Upper lobe of right lung (tissue), 1 donor: ENCODE results near the gene ZNF441. TPM values are rescaled to one million over a fixed set of nuclear protein-coding genes. Genes with fewer than 3 reads are reported as not detected.

ENCODE experiments used
- ATAC-seq: fragments of 200-7000 bp; cut with Tn5 transposase; one replicate; pipeline ENCODE4 v1.9.1; 2020; ENCODE audit warnings: mild to moderate bottlenecking, moderate library complexity
- DNase-seq: peaks from one replicate; pipeline ENCODE4 v3.0.0-alpha.2; 2020
- H3K27ac ChIP-seq: fragments of 200-600 bp; one replicate; pipeline ENCODE4 v1.8.0; 2022
- H3K27me3 ChIP-seq: fragments of 200-600 bp; one replicate; pipeline ENCODE4 v1.8.0; 2022; ENCODE audit warnings: mild to moderate bottlenecking
- H3K36me3 ChIP-seq: fragments of 200-600 bp; one replicate; pipeline ENCODE4 v1.8.0; 2022
- H3K4me1 ChIP-seq: fragments of 200-600 bp; one replicate; pipeline ENCODE4 v1.8.0; 2022
- H3K4me3 ChIP-seq: fragments of 200-600 bp; one replicate; pipeline ENCODE4 v1.8.0; 2022; ENCODE audit warnings: mild to moderate bottlenecking
- H3K9me3 ChIP-seq: fragments of 200-600 bp; one replicate; pipeline ENCODE4 v1.8.0; 2022
- intact Hi-C: fragments of 100-400 bp; cut with DNase I; formaldehyde crosslinking; loops from one replicate; pipeline ENCODE4 v1.11.0; 2022
- total RNA-seq: library from RNA; stranded (reverse); fragmentation: NEBNext Ultra II Directional; extraction: Animal tissue kit (Norgen Biotek cat#: 25700); gene quantifications from one replicate; pipeline ENCODE4 v1.2.1, GENCODE V29; 2021
- TF ChIP-seq, protein P1 (sequence below): fragments of 200-600 bp; IDR thresholded peaks from one replicate; pipeline ENCODE4 v1.8.0; 2022; ENCODE audit warnings: antibody characterized with exemption
- donor health status: DM: no; HTN: yes; CAD: no; lungs with severe emphysema.

Gene ZNF441
- total RNA-seq, 1 donor from 2014 or later = 10.0 TPM

DNA sequence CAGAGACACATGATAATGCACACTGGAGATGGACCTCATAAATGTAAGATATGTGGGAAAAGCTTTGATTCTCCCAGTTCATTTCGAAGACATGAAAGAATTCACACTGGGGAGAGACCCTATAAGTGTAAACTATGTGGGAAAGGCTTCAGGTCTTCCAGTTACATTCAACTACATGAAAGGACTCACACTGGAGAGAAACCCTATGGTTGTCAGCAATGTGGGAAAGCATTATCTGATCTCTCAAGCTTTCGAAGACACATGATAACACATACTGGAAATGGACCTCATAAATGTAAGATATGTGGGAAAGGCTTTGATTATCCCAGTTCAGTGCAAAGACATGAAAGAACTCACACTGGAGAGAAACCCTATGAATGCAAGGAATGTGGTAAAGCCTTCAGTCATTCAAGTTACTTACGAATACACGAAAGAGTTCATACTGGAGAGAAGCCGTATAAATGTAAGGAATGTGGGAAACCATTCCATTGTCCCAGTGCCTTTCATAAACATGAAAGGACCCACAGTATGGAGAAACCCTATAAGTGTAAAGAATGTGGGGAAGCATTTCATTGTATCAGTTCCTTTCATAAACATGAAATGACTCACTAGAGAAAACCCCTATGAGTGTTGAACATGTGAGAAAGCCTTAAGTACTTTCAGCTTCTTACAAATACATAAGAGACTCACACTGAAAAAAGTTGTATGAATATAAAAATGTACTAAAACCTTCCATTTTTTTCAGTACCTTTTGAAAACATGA, 14.7 kb downstream of the ZNF441 start:
- H3K27me3 ChIP-seq = no peaks in the 10 kb centered on the region
- H3K27ac ChIP-seq = no peak overlapping the region
- no peak for ATAC-seq
- no peaks in the 10 kb centered on the region for H3K4me1 ChIP-seq
- H3K36me3 ChIP-seq = peaks cover 37% of the 10 kb centered on the region
- H3K4me3 ChIP-seq = no peak overlapping the region
- intact Hi-C loops = no loop called here
- no peak for DNase-seq
- TF ChIP-seq, protein P1, sequence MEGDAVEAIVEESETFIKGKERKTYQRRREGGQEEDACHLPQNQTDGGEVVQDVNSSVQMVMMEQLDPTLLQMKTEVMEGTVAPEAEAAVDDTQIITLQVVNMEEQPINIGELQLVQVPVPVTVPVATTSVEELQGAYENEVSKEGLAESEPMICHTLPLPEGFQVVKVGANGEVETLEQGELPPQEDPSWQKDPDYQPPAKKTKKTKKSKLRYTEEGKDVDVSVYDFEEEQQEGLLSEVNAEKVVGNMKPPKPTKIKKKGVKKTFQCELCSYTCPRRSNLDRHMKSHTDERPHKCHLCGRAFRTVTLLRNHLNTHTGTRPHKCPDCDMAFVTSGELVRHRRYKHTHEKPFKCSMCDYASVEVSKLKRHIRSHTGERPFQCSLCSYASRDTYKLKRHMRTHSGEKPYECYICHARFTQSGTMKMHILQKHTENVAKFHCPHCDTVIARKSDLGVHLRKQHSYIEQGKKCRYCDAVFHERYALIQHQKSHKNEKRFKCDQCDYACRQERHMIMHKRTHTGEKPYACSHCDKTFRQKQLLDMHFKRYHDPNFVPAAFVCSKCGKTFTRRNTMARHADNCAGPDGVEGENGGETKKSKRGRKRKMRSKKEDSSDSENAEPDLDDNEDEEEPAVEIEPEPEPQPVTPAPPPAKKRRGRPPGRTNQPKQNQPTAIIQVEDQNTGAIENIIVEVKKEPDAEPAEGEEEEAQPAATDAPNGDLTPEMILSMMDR = no peak
- H3K9me3 ChIP-seq = peaks cover 37% of the 10 kb centered on the region

DNA sequence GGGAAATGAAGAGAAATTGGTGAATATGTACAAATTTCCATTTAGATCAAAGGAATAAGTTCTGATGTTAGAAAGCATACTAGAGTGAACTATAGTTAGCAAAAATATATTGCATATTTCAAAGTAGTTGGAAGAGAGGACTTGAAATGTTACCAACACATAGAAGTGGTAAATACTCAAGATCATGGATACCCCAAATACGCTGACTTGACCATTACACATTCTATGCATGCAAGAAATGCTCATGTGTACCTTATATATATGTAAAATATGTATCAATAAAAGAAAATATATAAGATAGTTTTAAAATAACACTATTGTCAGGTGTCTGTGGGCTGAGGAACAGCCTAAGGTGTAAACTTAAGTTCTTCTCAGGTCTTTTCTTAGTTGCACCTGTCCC, 17.0 kb downstream of the ZNF441 start:
- H3K27ac ChIP-seq = no peak overlapping the region
- no peak for DNase-seq
- H3K4me1 ChIP-seq = no peaks in the 10 kb centered on the region
- H3K36me3 ChIP-seq = peaks cover 25% of the 10 kb centered on the region
- TF ChIP-seq, protein P1 = no peak
- intact Hi-C loops = no loop called here
- no peaks in the 10 kb centered on the region for H3K27me3 ChIP-seq
- H3K4me3 ChIP-seq = no peak overlapping the region
- ATAC-seq = no peak
- H3K9me3 ChIP-seq = peaks cover 33% of the 10 kb centered on the region

DNA sequence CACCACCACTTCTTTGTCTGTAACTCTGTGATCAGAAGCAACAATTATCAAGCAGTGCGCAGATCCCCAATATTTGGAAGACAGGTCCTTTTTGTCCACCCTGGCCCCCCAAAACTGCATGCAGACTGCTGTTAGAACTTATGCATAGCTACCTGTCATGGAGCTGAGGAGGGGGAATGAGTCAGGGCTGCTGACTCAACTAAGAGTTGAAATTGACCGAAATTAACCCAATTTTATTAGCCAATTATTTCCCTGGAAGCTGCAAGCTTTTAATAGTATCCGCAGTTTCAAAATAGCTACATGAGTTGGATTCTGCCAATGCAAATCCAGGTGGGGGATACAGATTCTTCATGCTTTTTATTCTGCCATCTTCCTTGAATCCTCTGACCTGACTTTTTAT, 17.6 kb downstream of the ZNF441 start:
- no peak for DNase-seq
- Histone ChIP-seq H3K27me3 (no peaks in the 10 kb centered on the region), H3K27ac (no peak overlapping the region), H3K4me1 (no peaks in the 10 kb centered on the region), H3K36me3 (peaks cover 22% of the 10 kb centered on the region), H3K9me3 (peaks cover 39% of the 10 kb centered on the region), H3K4me3 (no peak overlapping the region)
- intact Hi-C loops = no loop called here
- ATAC-seq = no peak
- TF ChIP-seq, protein P1 = no peak

DNA sequence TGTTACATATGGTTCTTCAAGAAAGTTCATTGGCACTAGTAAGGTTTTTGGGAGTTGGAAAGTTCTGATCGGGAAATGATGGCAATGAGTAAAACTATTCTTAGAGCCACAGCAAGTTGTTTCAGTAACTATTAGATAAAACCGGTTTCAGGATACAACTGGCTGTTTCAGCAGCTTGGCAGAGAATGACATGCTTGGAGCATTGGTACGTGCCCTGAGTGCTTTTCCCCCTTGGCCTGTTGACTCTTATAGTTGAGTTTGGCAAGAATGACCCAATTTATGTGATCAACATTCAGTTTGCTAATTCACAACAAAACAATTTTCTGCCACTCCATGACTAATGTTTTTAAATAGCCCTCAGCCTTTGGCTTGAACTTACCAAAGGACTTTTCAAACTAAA, 20.7 kb downstream of the ZNF441 start:
- DNase-seq = no peak
- intact Hi-C loops = no loop called here
- ATAC-seq = no peak
- no peak overlapping the region for H3K27ac ChIP-seq
- H3K4me1 ChIP-seq = no peaks in the 10 kb centered on the region
- H3K27me3 ChIP-seq = no peaks in the 10 kb centered on the region
- TF ChIP-seq, protein P1 = no peak
- peaks cover 26% of the 10 kb centered on the region for H3K9me3 ChIP-seq
- no peak overlapping the region for H3K4me3 ChIP-seq
- H3K36me3 ChIP-seq = no peaks in the 10 kb centered on the region

DNA sequence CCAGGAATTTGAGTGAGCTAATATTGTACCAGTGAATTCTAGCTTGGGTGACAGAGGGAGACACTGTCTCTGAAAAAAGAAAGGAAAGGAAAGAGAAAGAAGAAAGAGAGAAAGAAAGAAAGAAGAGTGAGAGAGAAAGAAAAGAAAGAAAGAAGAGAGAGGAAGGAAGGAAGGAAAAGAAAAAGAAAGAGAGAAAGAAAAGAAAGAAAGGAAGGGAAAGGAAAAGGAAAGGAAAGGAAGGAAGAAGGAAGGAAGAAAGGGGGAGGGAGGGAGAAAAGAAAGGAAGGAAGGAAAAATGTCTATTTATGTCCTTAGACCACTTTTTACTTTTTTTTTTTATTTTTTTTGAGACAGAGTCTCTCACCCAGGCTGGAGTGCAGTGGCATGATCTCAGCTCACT, 26.1 kb downstream of the ZNF441 start:
- Histone ChIP-seq H3K4me1 (peaks cover 5% of the 10 kb centered on the region), H3K9me3 (peaks cover 15% of the 10 kb centered on the region), H3K36me3 (no peaks in the 10 kb centered on the region), H3K27ac (no peak overlapping the region), H3K4me3 (no peak overlapping the region), H3K27me3 (no peaks in the 10 kb centered on the region)
- intact Hi-C loops = no loop called here
- TF ChIP-seq, protein P1 = no peak
- ATAC-seq (no peak), DNase-seq (no peak)
